HG02870 (cell line): Measurements from ENCODE around the gene ETV2.
"Not testable (repeated sequence)": the region's sequence is repeated elsewhere in the genome, so short reads cannot be mapped to it uniquely, and the experiment has no call there.

Experiments used
- ATAC-seq: cut with Tn5 transposase; IDR thresholded peaks from one replicate; pipeline ENCODE4 v1.9.1; 2021; ENCODE audit warnings: mild to moderate bottlenecking, moderate library complexity; ENCODE audit not compliant: unreplicated experiment

The ETV2 gene

GRCh38 chr19:35656700-35657099 is 15.2 kb downstream of the ETV2 start:
- ATAC-seq, result no peak

- ATAC-seq, result no peak
Measured at GRCh38 chr19:35657904-35658700, 16.6 kb downstream of the ETV2 start.

- ATAC-seq, result no peak
Measured at GRCh38 chr19:35661995-35662340, 20.4 kb downstream of the ETV2 start.

GRCh38 chr19:35663981-35664380 is 22.4 kb downstream of the ETV2 start:
- ATAC-seq, result no peak

- ATAC-seq, result no peak
Measured at GRCh38 chr19:35665157-35665556, 23.6 kb downstream of the ETV2 start.

GRCh38 chr19:35665604-35666003 is 24.1 kb downstream of the ETV2 start:
- ATAC-seq, result no peak

GRCh38 chr19:35666251-35666913 is 24.8 kb downstream of the ETV2 start, which contains the start of gene UPK1A:
TSS of gene UPK1A (plus strand) at chr19:35666517. CDS start at chr19:35666813, 296 bp downstream.
- ATAC-seq, result no peak

- ATAC-seq, result no peak
Measured at GRCh38 chr19:35669566-35669965, 28.0 kb downstream of the ETV2 start.

GRCh38 chr19:35669974-35670373 is 28.4 kb downstream of the ETV2 start:
- no peak for ATAC-seq

- ATAC-seq, result no peak
Measured at GRCh38 chr19:35670686-35671085, 29.1 kb downstream of the ETV2 start.

GRCh38 chr19:35671818-35672217 is 30.3 kb downstream of the ETV2 start:
- ATAC-seq, result no peak

GRCh38 chr19:35673121-35673804 is 31.7 kb downstream of the ETV2 start:
- no peak for ATAC-seq

GRCh38 chr19:35675589-35676140 is 34.1 kb downstream of the ETV2 start:
- no peak for ATAC-seq

GRCh38 chr19:35689836-35690235 is 48.3 kb downstream of the ETV2 start:
- no peak for ATAC-seq

GRCh38 chr19:35691106-35691505 is 49.6 kb downstream of the ETV2 start:
- not testable (repeated sequence) for ATAC-seq

- no peak for ATAC-seq
Measured at GRCh38 chr19:35692010-35692409, 50.5 kb downstream of the ETV2 start.

- no peak for ATAC-seq
Measured at GRCh38 chr19:35693422-35693821, 51.9 kb downstream of the ETV2 start.

GRCh38 chr19:35693835-35694599 is 52.5 kb downstream of the ETV2 start:
- peak; percentile 78 for ATAC-seq
